Kidney (tissue), 14 donors: ENCODE results near the gene KIF5C. TPM values are rescaled to one million over a fixed set of nuclear protein-coding genes. Genes with fewer than 3 reads are reported as not detected.

ENCODE experiments used
- DNase-seq, 5 donors: peaks; one replicate each; pipeline ENCODE4 v3.0.0-alpha.2; 2013 to 2020
- FAIRE-seq: peaks from 2 replicates; lab custom pipeline; 2012; peaks lifted over from hg19 to GRCh38; lab: Jason Lieb, UNC
- H3K27ac ChIP-seq, 2 donors: one replicate each; pipeline ENCODE4 v1.7.0; 2013; ENCODE audit warnings: low read depth in 2 of 2, low read length in 2 of 2, inconsistent platforms in 1 of 2
- H3K27me3 ChIP-seq: one replicate; pipeline ENCODE4 v1.7.1; 2013; ENCODE audit warnings: low read length, inconsistent platforms; ENCODE audit not compliant: control insufficient read depth, insufficient read depth
- H3K36me3 ChIP-seq, 3 donors: one replicate each; pipeline versions ENCODE4 v1.7.0 to v1.7.1; 2013; ENCODE audit warnings: low read length in 3 of 3, control low read depth in 1 of 3, inconsistent platforms in 1 of 3; ENCODE audit not compliant: insufficient read depth in 3 of 3, control insufficient read depth in 2 of 3
- H3K4me1 ChIP-seq, 3 donors: one replicate each; pipeline versions ENCODE4 v1.7.0 to v1.7.1; 2013; ENCODE audit warnings: low read length in 3 of 3, inconsistent platforms in 1 of 3, low read depth in 1 of 3; ENCODE audit not compliant: control insufficient read depth in 2 of 3, insufficient read depth in 2 of 3
- H3K4me3 ChIP-seq, 3 donors: one replicate each; pipeline versions ENCODE4 v1.7.0 to v1.8.1; 2013; ENCODE audit warnings: low read length in 3 of 3, control low read depth in 1 of 3, inconsistent platforms in 1 of 3
- H3K9ac ChIP-seq, 3 donors: one replicate each; pipeline versions ENCODE4 v1.7.0 to v1.7.1; 2013; ENCODE audit warnings: low read length in 3 of 3, control low read depth in 1 of 3, inconsistent platforms in 1 of 3
- H3K9me3 ChIP-seq, 3 donors: one replicate each; pipeline versions ENCODE4 v1.7.0 to v1.7.1; 2013; ENCODE audit warnings: low read length in 3 of 3, control low read depth in 1 of 3, inconsistent platforms in 1 of 3; ENCODE audit not compliant: control insufficient read depth in 2 of 3, insufficient read depth in 1 of 3
- CTCF ChIP-seq: IDR thresholded peaks from 3 replicates; pipeline ENCODE4 v1.5.1; 2012; ENCODE audit warnings: mild to moderate bottlenecking, moderate library complexity, borderline replicate concordance; ENCODE audit not compliant: insufficient read depth; ENCODE audit errors: extremely low read depth
- intact Hi-C: fragments of 100-400 bp; cut with DNase I; formaldehyde crosslinking; loops from one replicate; pipeline ENCODE4 v1.11.1; 2022
- polyA plus RNA-seq: library from polyadenylated mRNA; stranded (reverse); fragments of 350-450 nt; fragmentation: Illumina TruSeq; extraction: RNeasy Lipid Tissue Mini Kit (QIAGEN cat#74804); gene quantifications from one replicate; pipeline ENCODE4 v1.2.3, GENCODE V29; 2014; ENCODE audit warnings: low read depth, low replicate concordance; ENCODE audit not compliant: insufficient read depth
- total RNA-seq: library from RNA; stranded (reverse); fragmentation: NEBNext Ultra II Directional; extraction: Animal tissue kit (Norgen Biotek cat#: 25700); gene quantifications from one replicate; pipeline ENCODE4 v1.2.1, GENCODE V29; 2021
- donor health status: control.
- donor health status: control.
- donor health status: control.
- donor health status: control.
- donor health status: control.
- donor health status: DM: yes; HTN: yes; CAD: no.
- donor health status: Normal renal cell carcinoma (clear cell type).

KIF5C gene
- total and polyA plus RNA-seq, 2 donors from 2014 or later: 1.0 to 3.6 TPM

GRCh38 chr2:149015926-149016563, 141.0 kb downstream of the KIF5C start:
- H3K4me1 ChIP-seq: peaks cover 0 to 7% (median 6%) of the 10 kb centered on the region in 3 donors
- no peak overlapping the region for H3K9ac ChIP-seq
- no peaks in the 10 kb centered on the region for H3K9me3 ChIP-seq
- H3K27ac ChIP-seq: no peak overlapping the region
- H3K27me3 ChIP-seq: no peaks in the 10 kb centered on the region
- no peak for TF ChIP-seq CTCF
- no peak overlapping the region for H3K4me3 ChIP-seq
- intact Hi-C loops: loop anchor here (5.0 kb wide), 1 partner anchor 546 kb away; no protein-coding TSS in a partner anchor
- no peaks in the 10 kb centered on the region for H3K36me3 ChIP-seq
- no peak for DNase-seq
- no peak for FAIRE-seq

DNA sequence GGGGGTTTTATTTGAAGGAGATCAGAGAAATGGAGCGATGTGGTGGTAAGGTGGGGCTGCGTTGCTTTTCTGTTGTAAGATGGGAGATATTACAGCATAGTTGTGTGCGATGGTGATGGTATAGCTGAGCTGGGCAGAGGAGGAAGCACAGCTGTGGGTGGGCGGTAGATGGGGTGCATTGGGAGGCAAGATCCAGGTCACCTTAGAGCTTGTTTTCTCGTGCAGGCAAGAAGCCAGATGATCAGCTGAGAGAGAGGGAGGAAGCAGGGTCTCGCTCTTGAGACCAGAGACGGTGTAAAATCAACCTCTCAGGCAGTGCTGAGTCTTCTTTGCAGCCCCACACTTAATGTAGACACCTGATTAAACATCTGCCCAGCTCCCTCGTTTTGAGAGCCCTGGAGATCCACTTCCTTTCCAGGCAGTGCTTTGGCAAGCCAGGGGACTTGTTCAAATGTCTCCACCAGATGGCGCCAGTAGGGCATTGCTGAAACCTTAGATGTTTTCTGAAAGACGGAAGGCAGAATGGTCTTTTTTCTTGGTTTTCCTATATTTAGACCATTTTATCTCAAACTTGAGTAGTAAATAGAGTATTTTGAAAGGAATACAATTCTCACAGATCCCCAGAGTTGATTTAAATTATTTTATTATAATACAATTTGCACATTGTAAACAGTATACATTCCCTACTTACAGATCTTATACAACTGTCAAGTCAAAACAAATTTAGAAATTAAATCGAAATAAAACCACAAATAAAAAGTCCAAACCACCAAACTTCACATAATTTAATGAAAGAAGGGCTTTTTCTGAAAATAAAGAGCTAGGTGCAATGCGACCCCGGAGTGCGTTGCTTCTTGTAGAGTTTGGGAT, 142.3 kb downstream of the KIF5C start:
- no peak overlapping the region for H3K4me3 ChIP-seq
- peak; percentile 75 to 93 (median 85) for DNase-seq
- TF ChIP-seq CTCF: peak; percentile 85
- no peaks in the 10 kb centered on the region for H3K36me3 ChIP-seq
- no peak overlapping the region for H3K27ac ChIP-seq
- no peaks in the 10 kb centered on the region for H3K27me3 ChIP-seq
- intact Hi-C loops: loop anchor here (5.0 kb wide), 1 partner anchor 545 kb away; no protein-coding TSS in a partner anchor
- H3K9ac ChIP-seq: no peak overlapping the region
- peak; percentile 68 for FAIRE-seq
- H3K4me1 ChIP-seq: peaks cover 0 to 7% (median 6%) of the 10 kb centered on the region in 3 donors
- no peaks in the 10 kb centered on the region for H3K9me3 ChIP-seq

- no peaks in the 10 kb centered on the region for H3K36me3 ChIP-seq
- intact Hi-C loops: loop anchor here (5.0 kb wide), 1 partner anchor 543 kb away; no protein-coding TSS in a partner anchor
- no peak for DNase-seq
- H3K9ac ChIP-seq: no peak overlapping the region
- H3K27ac ChIP-seq: no peak overlapping the region
- H3K4me3 ChIP-seq: no peak overlapping the region
- no peak for TF ChIP-seq CTCF
- peaks cover 0 to 2% (median 0%) of the 10 kb centered on the region in 3 donors for H3K4me1 ChIP-seq
- no peaks in the 10 kb centered on the region for H3K27me3 ChIP-seq
- no peak for FAIRE-seq
- no peaks in the 10 kb centered on the region for H3K9me3 ChIP-seq
Measured at GRCh38 chr2:149018981-149019380, 144.0 kb downstream of the KIF5C start.
